Ishikawa (cell line): ENCODE results near the gene CBX1.

Experiments used
- CEBPB ChIP-seq: IDR thresholded peaks from 2 replicates; pipeline ENCODE4 v1.6.1; 2012
- CREB1 ChIP-seq: IDR thresholded peaks from 2 replicates; pipeline ENCODE4 v1.6.1; 2012; ENCODE audit warnings: low read depth
- EGR1 ChIP-seq: IDR thresholded peaks from 2 replicates; pipeline ENCODE4 v1.6.1; 2012
- EP300 ChIP-seq: IDR thresholded peaks from 2 replicates; pipeline ENCODE4 v1.6.1; 2012; ENCODE audit warnings: borderline replicate concordance
- FOXM1 ChIP-seq: IDR thresholded peaks from 2 replicates; pipeline ENCODE4 v1.6.1; 2012; ENCODE audit warnings: low read depth, borderline replicate concordance
- MAX ChIP-seq: IDR thresholded peaks from 2 replicates; pipeline ENCODE4 v1.6.1; 2012
- NFIC ChIP-seq: IDR thresholded peaks from 2 replicates; pipeline ENCODE4 v1.6.1; 2012
- RAD21 ChIP-seq: IDR thresholded peaks from 2 replicates; pipeline ENCODE4 v1.6.1; 2012; ENCODE audit warnings: low read depth
- REST ChIP-seq: IDR thresholded peaks from 2 replicates; pipeline ENCODE4 v1.6.1; 2012; ENCODE audit warnings: low read depth, mild to moderate bottlenecking
- TAF1 ChIP-seq: IDR thresholded peaks from 2 replicates; pipeline ENCODE4 v1.6.1; 2012; ENCODE audit warnings: low read depth, mild to moderate bottlenecking
- TCF12 ChIP-seq: IDR thresholded peaks from 2 replicates; pipeline ENCODE4 v1.6.1; 2012; ENCODE audit warnings: low read depth
- TEAD4 ChIP-seq: IDR thresholded peaks from 2 replicates; pipeline ENCODE4 v1.6.1; 2012
- USF1 ChIP-seq: IDR thresholded peaks from 2 replicates; pipeline ENCODE4 v1.6.1; 2012
- YY1 ChIP-seq: IDR thresholded peaks from 2 replicates; pipeline ENCODE4 v1.6.1; 2012; ENCODE audit warnings: low read depth
- ZBTB7A ChIP-seq: IDR thresholded peaks from 2 replicates; pipeline ENCODE4 v1.6.1; 2012; ENCODE audit warnings: low read depth

CBX1 gene

DNA sequence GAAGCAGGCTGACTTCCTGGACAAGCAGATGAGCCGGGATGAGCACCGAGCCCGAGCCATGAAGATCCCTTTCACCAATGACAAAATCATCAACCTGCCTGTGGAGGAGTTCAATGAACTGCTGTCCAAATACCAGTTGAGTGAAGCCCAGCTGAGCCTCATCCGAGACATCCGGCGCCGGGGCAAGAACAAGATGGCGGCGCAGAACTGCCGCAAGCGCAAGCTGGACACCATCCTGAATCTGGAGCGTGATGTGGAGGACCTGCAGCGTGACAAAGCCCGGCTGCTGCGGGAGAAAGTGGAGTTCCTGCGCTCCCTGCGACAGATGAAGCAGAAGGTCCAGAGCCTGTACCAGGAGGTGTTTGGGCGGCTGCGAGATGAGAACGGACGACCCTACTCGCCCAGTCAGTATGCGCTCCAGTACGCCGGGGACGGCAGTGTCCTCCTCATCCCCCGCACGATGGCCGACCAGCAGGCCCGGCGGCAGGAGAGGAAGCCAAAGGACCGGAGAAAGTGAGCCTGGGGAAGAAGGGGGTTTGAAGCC is 42.1 kb downstream of the CBX1 start:
- TF ChIP-seq USF1 = no peak
- no peak for TF ChIP-seq MAX
- TF ChIP-seq EP300 = no peak
- TF ChIP-seq FOXM1 = no peak
- TF ChIP-seq REST = no peak
- TF ChIP-seq NFIC = no peak
- no peak for TF ChIP-seq TCF12
- TF ChIP-seq ZBTB7A = no peak
- no peak for TF ChIP-seq YY1
- TF ChIP-seq CEBPB = no peak
- no peak for TF ChIP-seq RAD21
- no peak for TF ChIP-seq TEAD4
- no peak for TF ChIP-seq CREB1
- no peak for TF ChIP-seq EGR1
- no peak for TF ChIP-seq TAF1

DNA sequence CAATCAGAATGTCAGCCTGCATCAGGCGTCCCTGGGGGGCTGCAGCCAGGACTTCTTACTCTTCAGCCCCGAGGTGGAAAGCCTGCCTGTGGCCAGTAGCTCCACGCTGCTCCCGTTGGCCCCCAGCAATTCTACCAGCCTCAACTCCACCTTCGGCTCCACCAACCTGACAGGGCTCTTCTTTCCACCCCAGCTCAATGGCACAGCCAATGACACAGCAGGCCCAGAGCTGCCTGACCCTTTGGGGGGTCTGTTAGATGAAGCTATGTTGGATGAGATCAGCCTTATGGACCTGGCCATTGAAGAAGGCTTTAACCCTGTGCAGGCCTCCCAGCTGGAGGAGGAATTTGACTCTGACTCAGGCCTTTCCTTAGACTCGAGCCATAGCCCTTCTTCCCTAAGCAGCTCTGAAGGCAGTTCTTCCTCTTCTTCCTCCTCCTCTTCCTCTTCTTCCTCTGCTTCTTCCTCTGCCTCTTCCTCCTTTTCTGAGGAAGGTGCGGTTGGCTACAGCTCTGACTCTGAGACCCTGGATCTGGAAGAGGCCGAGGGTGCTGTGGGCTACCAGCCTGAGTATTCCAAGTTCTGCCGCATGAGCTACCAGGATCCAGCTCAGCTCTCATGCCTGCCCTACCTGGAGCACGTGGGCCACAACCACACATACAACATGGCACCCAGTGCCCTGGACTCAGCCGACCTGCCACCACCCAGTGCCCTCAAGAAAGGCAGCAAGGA is 42.7 kb downstream of the CBX1 start:
- TF ChIP-seq CEBPB (no peak), MAX (no peak)

- TF ChIP-seq TCF12 (no peak), EP300 (no peak), REST (no peak), USF1 (no peak), TEAD4 (no peak), YY1 (no peak), FOXM1 (no peak), TAF1 (no peak), CEBPB (no peak), MAX (no peak), ZBTB7A (no peak), RAD21 (no peak), EGR1 (no peak), CREB1 (no peak), NFIC (no peak)
These were observed 43.7 kb downstream of the CBX1 start for GRCh38 chr17:48057626-48058025.

- no peak for TF ChIP-seq CEBPB
- no peak for TF ChIP-seq TCF12
- TF ChIP-seq EP300 = no peak
- TF ChIP-seq MAX = no peak
- TF ChIP-seq TEAD4 = no peak
- TF ChIP-seq YY1 = no peak
- TF ChIP-seq REST = no peak
These were observed 44.4 kb downstream of the CBX1 start for GRCh38 chr17:48056879-48057278.
